Coronary artery (tissue), 2 donors: ENCODE results near the gene PRSS12.
"Not testable (repeated sequence)": the region's sequence is repeated elsewhere in the genome, so short reads cannot be mapped to it uniquely, and the experiment has no call there.

Source experiments
- DNase-seq: peaks from one replicate; pipeline ENCODE4 v3.0.0-alpha.2; 2017; ENCODE audit warnings: low spot score
- H3K27ac ChIP-seq, 2 donors: fragments of 200-600 bp; sonication (generic); one replicate each; pipeline ENCODE4 v1.5.1; 2016 to 2019
- H3K4me3 ChIP-seq: fragments of 200-600 bp; sonication (generic); 2 replicates; pipeline ENCODE4 v1.5.1; 2016; ENCODE audit warnings: mild to moderate bottlenecking, moderate library complexity
- CTCF ChIP-seq: fragments of 200-600 bp; sonication (generic); IDR thresholded peaks from one replicate; pipeline ENCODE4 v1.5.1; 2019; ENCODE audit warnings: antibody characterized with exemption

PRSS12 gene

GRCh38 chr4:118277243-118277642 lies 75.6 kb downstream of the PRSS12 start:
- Histone ChIP-seq H3K27ac (no peak overlapping the region), H3K4me3 (no peak overlapping the region)
- no peak for DNase-seq
- TF ChIP-seq CTCF = no peak

- H3K4me3 ChIP-seq = no peak overlapping the region
- H3K27ac ChIP-seq = no peak overlapping the region
- no peak for TF ChIP-seq CTCF
- DNase-seq = no peak
Observed at GRCh38 chr4:118276580-118276979, 76.2 kb downstream of the PRSS12 start.

- DNase-seq = no peak
- Histone ChIP-seq H3K27ac (no peak overlapping the region), H3K4me3 (no peak overlapping the region)
- TF ChIP-seq CTCF = no peak
Observed at GRCh38 chr4:118273642-118274041, 79.2 kb downstream of the PRSS12 start.

GRCh38 chr4:118271788-118272187 lies 81.0 kb downstream of the PRSS12 start:
- no peak for DNase-seq
- Histone ChIP-seq H3K27ac (no peak overlapping the region), H3K4me3 (no peak overlapping the region)
- no peak for TF ChIP-seq CTCF

GRCh38 chr4:118270492-118270891 lies 82.3 kb downstream of the PRSS12 start:
- TF ChIP-seq CTCF = peak; percentile 20
- DNase-seq = no peak
- Histone ChIP-seq H3K27ac (no peak overlapping the region), H3K4me3 (no peak overlapping the region)

GRCh38 chr4:118268780-118269179 lies 84.0 kb downstream of the PRSS12 start:
- Histone ChIP-seq H3K4me3 (no peak overlapping the region), H3K27ac (no peak overlapping the region)
- DNase-seq = no peak
- TF ChIP-seq CTCF = no peak

GRCh38 chr4:118266145-118266496 lies 86.7 kb downstream of the PRSS12 start:
- peak overlapping the region; percentile 68 for H3K4me3 ChIP-seq
- not testable (repeated sequence) for H3K27ac ChIP-seq, DNase-seq
